ENCODE measurements around the gene AKAP13.
"Not testable (repeated sequence)": the region's sequence is repeated elsewhere in the genome, so short reads cannot be mapped to it uniquely, and the experiment has no call there.

Gene AKAP13

DNA sequence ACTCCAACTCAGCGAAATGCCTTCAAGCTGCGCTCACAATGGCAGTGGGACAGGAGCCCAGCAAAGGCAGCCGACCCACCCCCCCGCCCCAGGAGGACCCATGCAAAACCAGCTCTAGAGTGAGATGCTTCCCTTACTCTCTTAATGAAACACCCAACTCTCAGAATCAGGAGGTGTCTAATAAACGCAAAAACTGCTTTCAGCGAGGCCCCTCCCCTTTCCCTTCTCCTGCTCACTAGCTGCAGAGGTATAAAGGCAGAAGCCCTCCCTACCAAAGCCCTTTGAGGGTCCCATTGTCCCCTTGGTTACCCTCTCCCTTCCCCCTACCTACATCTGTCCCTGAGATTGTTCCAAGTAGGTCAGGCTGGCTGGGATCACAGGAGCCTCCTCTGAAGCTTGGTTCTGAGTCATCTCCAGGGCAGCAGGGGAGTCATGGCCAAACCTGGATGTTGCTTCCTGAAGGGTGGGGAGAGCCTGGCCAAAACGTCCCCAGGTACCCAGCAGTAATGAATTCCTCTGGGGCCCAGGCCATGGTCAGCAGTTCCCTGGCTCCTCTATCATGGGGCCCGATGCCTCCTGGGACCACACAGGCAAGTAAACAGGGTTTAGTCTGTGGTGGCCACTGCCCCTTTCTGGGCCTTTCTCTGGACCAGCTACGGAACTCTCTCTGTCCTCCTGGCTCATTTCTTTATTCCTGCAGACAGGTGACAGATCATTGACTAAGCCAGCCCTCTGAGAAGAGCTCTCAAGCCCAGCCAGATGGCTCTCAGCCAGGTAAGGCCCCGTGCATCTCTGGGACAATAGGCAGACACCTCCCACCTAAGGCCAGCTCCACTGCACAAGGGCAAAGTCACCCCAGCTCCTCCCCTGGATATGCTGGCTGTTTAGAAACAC, 405.7 kb downstream of the AKAP13 start:
- DNase-seq: peak in 5 of 51 donors; percentile 19 to 45 (median 43)

DNA sequence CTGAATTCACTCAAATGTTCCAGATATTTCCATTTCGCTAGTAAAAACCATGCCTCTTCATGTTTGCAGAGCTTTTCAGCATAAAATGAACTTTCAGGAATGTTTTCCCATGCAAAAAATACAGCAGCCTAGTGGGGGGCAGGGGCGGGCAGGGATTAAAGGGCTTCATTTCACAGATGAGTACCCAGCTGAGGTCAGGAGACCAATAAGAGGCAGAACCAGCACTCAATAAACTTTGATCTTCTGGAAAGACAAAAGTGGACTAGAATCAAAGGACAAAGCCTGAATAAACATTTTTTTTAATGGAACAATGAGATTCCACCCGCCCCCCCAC, 406.3 kb downstream of the AKAP13 start:
- no peak for DNase-seq

DNA sequence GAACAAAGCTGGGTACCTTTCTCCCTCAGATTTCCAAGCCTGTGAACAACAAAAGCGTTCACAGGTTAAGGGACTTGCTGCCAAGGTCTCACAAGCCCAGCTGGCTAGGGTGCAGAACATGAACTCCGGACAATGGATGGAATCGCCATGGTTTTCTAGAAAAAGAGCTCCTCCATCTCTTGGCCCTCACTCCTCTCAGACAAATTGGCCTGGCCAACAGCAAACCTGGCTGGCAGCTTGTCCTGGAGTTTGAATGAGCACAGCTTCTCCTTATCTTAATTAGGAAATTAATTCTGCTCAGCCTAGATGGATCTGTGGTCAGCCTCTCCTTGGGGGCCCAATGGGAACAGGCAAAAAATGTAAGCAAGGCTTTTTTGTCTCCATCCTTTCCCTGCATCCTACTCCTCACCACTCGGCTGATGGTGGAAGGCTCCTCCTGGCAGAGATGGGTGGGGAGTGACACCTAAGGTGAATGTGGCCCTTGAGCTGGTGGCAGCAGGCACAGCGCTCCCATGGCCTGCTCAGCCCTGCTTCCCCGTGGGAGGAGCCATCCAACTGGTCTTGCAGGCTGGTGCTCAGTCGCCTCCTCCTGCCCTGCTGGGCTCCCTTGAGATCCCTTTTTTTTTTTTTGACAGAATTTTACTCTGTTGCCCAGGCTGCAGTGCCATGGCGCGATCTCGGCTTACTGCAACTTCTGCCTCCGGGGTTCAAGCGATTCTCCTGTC, 408.5 kb downstream of the AKAP13 start:
- no peak for DNase-seq

DNA sequence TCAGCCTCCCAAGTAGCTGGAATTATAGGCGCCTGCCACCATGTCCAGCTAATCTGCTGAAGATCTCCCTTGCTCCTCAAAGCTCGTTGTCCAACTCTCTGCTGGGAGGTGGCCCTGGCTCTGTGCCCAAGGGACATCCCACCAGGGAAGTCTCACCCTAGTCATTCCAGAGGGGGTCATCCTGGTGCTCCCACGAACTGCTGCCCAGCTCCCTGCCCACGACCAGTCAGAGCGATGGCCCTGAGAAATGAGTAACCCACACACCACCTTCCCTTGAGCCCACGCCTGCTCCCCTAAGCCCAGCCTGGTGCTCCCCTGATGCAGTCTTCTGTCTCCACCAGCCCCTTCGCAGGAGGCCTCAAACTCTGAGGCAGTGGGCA, 409.1 kb downstream of the AKAP13 start:
- DNase-seq: no peak

DNA sequence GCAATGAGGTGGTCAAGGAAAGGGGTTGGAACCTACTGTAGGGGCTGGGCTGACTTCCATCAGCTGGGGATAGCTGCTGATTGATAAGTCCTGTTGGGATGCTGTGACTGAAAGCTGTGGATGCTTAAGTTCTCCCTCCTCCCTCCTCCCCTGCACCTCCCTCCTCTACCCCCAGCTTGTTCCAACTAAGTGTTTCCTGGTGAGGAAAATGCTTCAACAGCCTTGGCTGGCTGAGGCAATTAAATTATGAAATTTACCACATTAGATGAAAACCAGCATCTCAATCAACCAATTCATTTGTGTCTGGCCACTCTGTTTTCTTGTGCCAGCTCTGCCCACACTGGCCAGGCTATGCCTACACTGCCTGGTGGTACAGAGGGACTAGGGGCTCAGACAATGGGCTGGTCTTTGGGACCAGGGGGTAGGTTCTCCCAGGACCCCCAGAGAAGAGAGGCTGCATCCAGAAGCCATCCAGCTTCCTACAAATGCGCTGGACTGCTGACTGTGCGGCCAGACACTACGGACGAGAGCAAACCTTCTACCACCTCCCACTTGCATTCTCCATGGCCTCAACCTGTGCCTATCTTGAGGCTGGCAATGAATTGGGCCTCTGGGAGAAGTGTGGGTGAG, 411.8 kb downstream of the AKAP13 start:
- no peak for DNase-seq

DNA sequence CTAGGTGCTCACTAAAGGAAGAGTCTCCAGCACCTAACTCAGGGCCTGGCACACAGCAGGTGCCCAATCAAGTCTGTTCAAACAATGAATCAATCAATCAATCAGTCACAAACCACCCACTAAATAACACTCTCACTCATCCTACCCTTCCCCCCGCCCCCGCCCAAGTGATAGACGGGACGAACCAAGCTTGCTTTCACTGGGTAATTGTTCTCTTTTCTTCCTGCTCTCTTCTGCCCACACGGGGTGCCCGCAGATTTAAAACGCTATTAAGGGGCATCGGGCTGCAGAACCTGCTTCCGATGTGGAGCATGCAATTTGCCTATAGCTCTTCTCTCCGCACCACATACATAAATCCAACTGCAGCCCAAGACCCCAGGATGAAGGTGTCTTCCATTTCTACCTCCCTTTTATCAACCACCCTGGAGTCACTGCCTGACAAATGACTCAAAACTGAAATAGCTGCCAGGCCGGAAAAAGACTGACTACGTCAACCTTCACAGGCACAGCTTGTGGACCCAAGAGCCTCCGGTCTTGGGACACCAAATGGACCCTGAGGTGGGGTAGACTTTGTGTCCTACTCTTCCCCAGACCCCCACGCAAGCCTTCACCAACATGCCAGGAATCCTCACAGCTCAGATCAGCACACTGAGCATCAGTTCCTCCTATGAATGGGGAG, 412.6 kb downstream of the AKAP13 start:
- DNase-seq: no peak

DNA sequence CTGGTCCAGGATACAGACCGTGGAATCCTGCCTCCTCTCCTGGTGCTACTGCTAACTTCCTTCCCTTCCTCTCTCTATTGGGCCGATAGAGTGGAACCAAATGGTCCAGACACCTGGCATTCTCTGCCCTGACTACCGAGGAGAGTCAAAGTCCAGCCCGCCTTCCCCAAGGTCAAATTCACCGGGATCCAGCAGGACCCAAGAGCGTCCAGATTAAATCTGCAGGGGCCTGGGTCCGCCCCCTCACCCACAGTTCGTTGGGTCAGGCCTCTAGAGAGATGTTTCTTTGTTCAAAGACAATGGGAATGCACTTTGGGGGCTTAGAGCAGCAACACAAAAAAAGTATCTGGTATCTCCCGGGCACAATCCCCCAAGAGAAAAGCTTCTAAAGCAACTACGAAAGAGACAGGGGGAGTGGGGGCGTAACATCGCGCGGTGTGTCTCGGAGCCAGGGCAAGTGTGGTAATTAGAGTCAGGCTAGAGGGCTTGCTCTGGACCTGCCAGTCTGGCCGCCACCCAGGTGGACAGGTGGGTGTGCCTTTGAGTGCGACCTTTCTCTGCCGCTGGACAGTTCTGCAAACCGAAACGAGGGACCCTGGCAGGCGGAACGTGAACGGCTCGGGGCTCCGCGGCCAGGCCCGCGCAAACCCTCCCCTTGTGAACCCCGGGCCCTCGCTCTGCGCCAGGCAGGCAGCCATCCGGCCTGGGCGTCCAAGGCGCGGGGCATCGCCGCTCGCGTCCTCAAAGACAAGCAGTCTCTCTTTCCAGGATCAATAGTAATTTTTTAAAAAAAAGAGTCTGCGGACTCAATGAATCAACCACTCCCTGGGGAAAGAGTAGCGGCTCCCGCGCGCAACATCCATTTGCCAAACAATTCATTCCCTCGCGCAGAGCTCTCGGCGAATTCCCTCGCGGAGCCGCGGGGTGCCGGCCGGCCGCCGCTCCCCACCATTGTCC, 413.5 kb downstream of the AKAP13 start:
- peak in 15 of 51 donors; percentile 13 to 70 (median 37) for DNase-seq

DNA sequence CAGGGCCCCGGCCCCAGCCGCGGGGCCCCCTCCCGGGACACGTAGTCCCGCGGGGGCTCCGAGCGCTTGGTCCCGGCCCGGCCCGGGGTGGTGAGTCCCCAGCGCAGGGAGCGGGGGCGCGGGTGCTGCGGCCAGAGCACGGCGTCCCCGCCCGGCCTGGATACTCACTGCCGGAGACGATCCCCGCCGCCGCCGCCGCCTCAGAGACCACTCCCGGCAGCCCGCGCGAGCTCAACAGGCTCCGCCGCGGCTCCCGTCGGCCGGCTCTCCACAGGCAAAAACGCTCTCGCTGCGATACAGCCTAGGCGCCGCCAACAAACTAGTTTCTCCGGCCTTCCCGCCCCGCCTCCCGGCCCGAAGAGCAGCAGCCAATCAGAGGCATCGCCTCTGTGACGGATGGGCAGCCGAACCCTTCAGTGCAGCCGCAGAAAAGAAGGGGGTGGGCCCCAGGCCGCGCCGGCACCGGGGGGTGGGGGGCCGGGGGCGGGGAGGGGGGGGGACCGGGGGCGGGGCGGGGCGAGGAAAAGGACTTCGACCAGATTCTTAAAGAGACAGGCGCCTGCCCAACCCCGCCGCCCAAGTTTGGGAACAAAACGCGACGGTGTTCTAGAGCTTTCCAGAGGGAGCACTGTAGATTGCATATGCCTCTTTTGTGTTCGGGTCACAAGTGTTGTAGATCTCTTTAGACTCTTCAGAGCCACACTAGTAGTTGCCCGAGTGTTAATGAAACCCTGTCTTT, 414.4 kb downstream of the AKAP13 start, which contains the start of gene KLHL25:
Gene KLHL25, minus strand, starts transcription at position 328 of the 739 bp plus-strand sequence. CDS start 25,115 bp downstream, outside the sequence.
- peak; percentile 53 to 97 (median 91) for DNase-seq

DNA sequence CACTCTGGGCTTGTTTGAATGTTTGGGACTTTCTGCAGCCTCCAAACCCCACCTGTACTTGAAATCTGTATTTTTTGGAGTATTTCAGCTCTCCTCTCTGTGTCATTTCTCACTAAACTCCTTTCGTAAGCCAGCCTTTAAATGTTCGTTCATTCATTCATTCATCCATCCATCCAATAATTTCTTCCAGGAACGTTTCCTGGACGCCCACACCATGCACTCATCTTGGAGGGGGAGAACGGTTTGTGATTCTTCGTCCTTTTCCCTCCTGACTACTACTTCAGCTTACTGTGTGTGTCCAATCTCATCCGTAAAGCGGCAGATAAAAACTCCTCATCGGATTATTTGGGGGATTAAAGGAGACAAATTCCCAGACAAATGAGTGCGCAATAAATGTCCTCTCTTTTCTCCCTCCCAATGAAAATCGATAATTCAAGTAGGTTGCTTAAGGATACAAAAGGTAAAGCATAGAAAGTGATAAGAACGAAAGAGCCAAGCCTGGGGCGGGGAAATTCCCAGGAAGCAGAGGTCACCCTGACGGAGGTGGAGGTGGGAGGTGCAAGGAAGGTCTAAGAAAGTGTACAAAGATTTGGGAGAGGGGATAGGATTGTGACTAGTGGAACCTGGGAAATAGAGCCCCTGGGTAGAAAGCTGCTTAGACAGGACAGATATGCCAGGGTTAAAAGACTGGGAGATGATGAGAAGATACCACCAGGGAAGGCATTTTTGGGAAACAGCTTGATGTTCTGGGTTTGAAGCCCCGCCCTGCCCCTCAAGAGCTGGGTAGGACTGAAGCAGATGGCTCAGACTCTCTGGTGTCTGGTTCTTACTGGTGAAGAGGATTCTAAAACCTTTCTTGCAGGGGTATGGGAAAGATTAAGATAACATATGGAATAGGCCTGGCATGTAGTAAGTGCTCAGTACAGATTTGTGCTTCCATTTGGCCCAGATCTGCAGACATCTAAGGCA, 415.2 kb downstream of the AKAP13 start:
- no peak for DNase-seq

DNA sequence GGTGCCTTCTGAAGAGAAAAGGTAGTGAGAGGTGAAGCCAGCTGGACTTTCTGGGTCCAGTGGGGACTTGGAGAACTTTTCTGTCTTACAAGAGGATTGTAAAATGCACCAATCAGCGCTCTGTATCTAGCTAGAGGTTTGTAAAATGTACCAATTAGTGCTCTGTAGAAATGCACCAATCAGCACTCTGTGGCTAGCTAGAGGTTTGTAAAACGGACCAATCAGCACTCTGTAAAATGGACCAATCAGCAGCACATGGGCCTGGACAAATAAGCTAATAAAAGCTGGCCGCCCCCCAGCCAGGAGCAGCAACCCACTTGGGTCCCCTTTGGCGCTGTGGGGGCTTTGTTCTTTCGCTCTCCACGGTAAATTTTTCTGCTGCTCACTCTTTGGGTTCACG, 416.0 kb downstream of the AKAP13 start:
- not testable (repeated sequence) for DNase-seq
